ENCODE measurements around the gene CHCHD2.
"Not testable (repeated sequence)": the region's sequence is repeated elsewhere in the genome, so short reads cannot be mapped to it uniquely, and the experiment has no call there.

The CHCHD2 gene

DNA sequence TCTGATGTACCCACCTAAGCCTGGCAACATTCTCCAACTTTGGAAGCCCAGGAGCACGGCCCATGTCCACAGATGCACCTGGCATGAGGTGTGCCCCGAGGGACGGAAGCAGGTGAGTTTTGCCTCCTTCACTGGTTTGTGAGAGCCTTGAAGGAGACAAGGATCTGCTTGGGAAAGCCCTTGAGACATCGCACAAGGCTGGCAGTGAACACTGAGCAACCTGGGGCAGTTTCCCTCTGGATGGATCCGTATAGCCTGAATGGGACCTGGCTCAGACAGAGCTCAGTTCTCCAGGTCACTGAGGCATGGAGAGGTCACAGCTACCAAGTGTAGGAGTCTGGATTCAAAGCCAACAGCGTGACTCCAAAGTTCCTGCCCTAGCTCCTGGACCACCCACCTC, 18.7 kb upstream of the CHCHD2 start:
- no peaks in the 10 kb centered on the region for H3K9me2 ChIP-seq (replicated peaks; ENCODE audit: control insufficient read depth, low read length)
- no peaks in the 10 kb centered on the region for H3K79me2 ChIP-seq (ENCODE audit: control insufficient read depth, low read length)
- H3K36me3 ChIP-seq (ENCODE audit: control insufficient read depth, low read length), result no peaks in the 10 kb centered on the region
- no peaks in the 10 kb centered on the region for H3K27me3 ChIP-seq (ENCODE audit: control insufficient read depth, low read length)
- H3K27ac ChIP-seq (ENCODE audit: low read depth, low read length), result no peak overlapping the region
- no peaks in the 10 kb centered on the region for H4K20me1 ChIP-seq (ENCODE audit: control insufficient read depth, insufficient read depth, low read depth, low read length)
- TF ChIP-seq, protein P1, sequence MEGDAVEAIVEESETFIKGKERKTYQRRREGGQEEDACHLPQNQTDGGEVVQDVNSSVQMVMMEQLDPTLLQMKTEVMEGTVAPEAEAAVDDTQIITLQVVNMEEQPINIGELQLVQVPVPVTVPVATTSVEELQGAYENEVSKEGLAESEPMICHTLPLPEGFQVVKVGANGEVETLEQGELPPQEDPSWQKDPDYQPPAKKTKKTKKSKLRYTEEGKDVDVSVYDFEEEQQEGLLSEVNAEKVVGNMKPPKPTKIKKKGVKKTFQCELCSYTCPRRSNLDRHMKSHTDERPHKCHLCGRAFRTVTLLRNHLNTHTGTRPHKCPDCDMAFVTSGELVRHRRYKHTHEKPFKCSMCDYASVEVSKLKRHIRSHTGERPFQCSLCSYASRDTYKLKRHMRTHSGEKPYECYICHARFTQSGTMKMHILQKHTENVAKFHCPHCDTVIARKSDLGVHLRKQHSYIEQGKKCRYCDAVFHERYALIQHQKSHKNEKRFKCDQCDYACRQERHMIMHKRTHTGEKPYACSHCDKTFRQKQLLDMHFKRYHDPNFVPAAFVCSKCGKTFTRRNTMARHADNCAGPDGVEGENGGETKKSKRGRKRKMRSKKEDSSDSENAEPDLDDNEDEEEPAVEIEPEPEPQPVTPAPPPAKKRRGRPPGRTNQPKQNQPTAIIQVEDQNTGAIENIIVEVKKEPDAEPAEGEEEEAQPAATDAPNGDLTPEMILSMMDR (IDR thresholded peaks at IDR 0.05; ENCODE audit: low read depth, low read length, poor library complexity, severe bottlenecking), result no peak
- no peak for TF ChIP-seq EZH2phosphoT487 (IDR thresholded peaks at IDR 0.05; ENCODE audit: borderline replicate concordance, low read length)
- no peak overlapping the region for H3K4me3 ChIP-seq (ENCODE audit: low read length)
- no peaks in the 10 kb centered on the region for H3K9me3 ChIP-seq (ENCODE audit: control insufficient read depth, insufficient read depth, low read length)
- H3F3A ChIP-seq (ENCODE audit: control insufficient read depth, insufficient read depth), result no peaks in the 10 kb centered on the region
- no peaks in the 10 kb centered on the region for H3K4me1 ChIP-seq (ENCODE audit: control insufficient read depth, low read length)
- no peak overlapping the region for H3K4me2 ChIP-seq (ENCODE audit: low read length)

DNA sequence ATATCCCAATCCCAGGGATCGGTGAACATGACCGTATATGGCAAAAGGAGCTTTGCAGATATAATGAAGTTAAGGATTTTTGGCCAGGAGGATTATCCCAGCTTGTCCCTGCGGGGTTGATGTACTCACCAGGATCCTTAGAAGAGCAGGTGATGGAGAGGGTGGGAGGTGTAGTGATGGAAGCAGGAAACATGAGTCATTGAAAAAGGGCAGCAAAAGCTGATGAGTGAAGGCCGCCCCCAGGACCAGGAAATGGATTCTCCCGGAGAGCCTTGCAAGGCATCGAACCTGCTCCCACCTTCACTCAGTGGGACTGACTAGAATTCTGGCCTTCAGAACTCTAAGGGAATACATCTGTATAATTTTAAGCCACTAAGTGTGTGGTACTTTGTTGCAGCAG, 15.2 kb upstream of the CHCHD2 start:
- Histone ChIP-seq H3K27ac (ENCODE audit: low read depth, low read length) (no peak overlapping the region), H3K4me2 (ENCODE audit: low read length) (no peak overlapping the region), H3K9me3 (ENCODE audit: control insufficient read depth, insufficient read depth, low read length) (no peaks in the 10 kb centered on the region), H3K9me2 (replicated peaks; ENCODE audit: control insufficient read depth, low read length) (no peaks in the 10 kb centered on the region), H3K4me1 (ENCODE audit: control insufficient read depth, low read length) (no peaks in the 10 kb centered on the region), H3K27me3 (ENCODE audit: control insufficient read depth, low read length) (no peaks in the 10 kb centered on the region), H3F3A (ENCODE audit: control insufficient read depth, insufficient read depth) (no peaks in the 10 kb centered on the region), H3K4me3 (ENCODE audit: low read length) (no peak overlapping the region), H4K20me1 (ENCODE audit: control insufficient read depth, insufficient read depth, low read depth, low read length) (no peaks in the 10 kb centered on the region), H3K79me2 (ENCODE audit: control insufficient read depth, low read length) (no peaks in the 10 kb centered on the region), H3K36me3 (ENCODE audit: control insufficient read depth, low read length) (no peaks in the 10 kb centered on the region)
- TF ChIP-seq, protein P1 (IDR thresholded peaks at IDR 0.05; ENCODE audit: low read depth, low read length, poor library complexity, severe bottlenecking), result no peak
- no peak for TF ChIP-seq EZH2phosphoT487 (IDR thresholded peaks at IDR 0.05; ENCODE audit: borderline replicate concordance, low read length)

DNA sequence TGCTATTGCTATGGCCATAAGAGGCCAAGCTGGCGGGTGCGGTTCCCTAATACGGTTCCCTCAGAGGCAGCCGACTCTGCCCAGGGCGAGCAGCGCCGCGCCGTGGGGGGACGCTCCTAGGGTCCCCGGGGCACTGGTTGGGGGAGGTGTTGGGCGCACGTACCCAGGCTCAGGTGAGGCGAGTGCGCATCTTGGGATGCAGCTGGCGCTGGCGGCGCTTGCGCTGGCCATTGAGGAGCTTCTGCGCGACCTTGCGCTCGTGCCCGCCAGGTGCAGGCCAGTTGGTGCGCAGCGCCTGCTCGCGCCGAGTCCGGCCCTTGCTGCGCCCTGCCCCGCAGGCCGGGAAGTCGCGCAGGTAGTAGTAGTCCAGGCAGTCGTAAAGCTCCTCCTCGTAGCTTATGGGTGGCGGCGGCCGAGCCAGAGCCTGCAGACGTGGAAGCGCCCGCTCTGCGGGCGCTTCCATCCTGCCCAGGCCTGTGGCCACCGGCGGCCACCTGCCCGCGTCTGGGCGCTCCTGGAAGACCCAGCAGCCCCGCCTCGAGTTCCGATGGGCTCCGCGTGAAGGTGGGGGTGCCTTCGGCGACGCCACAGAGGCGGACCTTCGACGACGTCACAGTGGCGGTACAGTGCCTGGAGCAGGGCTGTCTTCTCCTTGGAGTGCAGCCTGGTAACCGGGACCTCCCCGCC, 9.7 kb upstream of the CHCHD2 start, which contains the start of gene NUPR2:
Gene NUPR2 (minus strand): TSS at position 566 of the 687 bp plus-strand sequence. CDS start 103 bp downstream, at position 463.
- H3K27ac ChIP-seq (ENCODE audit: low read depth, low read length), result no peak within 1 kb of the TSS
- no peaks in the 10 kb centered on the region for H3F3A ChIP-seq (ENCODE audit: control insufficient read depth, insufficient read depth)
- no peaks in the 10 kb centered on the region for H4K20me1 ChIP-seq (ENCODE audit: control insufficient read depth, insufficient read depth, low read depth, low read length)
- TF ChIP-seq, protein P1 (IDR thresholded peaks at IDR 0.05; ENCODE audit: low read depth, low read length, poor library complexity, severe bottlenecking), result no peak
- no peak for TF ChIP-seq EZH2phosphoT487 (IDR thresholded peaks at IDR 0.05; ENCODE audit: borderline replicate concordance, low read length)
- no peaks in the 10 kb centered on the region; the same call in 1 of the 2 replicates for H3K4me1 ChIP-seq (ENCODE audit: control insufficient read depth, low read length)
- H3K9me3 ChIP-seq (ENCODE audit: control insufficient read depth, insufficient read depth, low read length), result no peaks in the 10 kb centered on the region
- no peaks in the 10 kb centered on the region for H3K9me2 ChIP-seq (replicated peaks; ENCODE audit: control insufficient read depth, low read length)
- H3K4me2 ChIP-seq (ENCODE audit: low read length), result no peak within 1 kb of the TSS
- no peak within 1 kb of the TSS for H3K4me3 ChIP-seq (ENCODE audit: low read length)
- H3K36me3 ChIP-seq (ENCODE audit: control insufficient read depth, low read length), result no peaks in the 10 kb centered on the region
- no peaks in the 10 kb centered on the region for H3K79me2 ChIP-seq (ENCODE audit: control insufficient read depth, low read length)
- no peaks in the 10 kb centered on the region for H3K27me3 ChIP-seq (ENCODE audit: control insufficient read depth, low read length)

DNA sequence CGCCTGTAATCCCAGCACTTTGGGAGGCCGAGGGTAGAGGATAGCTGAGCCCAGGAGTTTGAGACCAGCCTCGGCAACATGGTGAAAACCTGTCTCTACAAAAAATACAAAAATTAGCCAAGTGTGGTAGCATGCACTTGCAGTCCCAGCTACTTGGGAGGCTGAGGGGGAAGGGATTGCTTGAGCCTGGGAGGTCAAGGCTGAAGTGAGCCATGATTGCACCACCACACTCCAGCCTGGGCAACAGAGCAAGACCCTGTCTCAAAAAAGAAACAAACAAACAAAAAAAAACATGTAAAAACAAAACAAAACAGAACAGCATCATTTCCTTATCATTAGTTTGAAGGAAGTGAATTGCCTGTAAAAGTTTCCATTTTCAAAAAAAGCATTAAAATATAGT, 6.0 kb upstream of the CHCHD2 start:
- H3K36me3 ChIP-seq (ENCODE audit: control insufficient read depth, low read length); H3K9me3 ChIP-seq (ENCODE audit: control insufficient read depth, insufficient read depth, low read length); H3K9me2 ChIP-seq (replicated peaks; ENCODE audit: control insufficient read depth, low read length); H3K4me2 ChIP-seq (ENCODE audit: low read length); H3K79me2 ChIP-seq (ENCODE audit: control insufficient read depth, low read length); H4K20me1 ChIP-seq (ENCODE audit: control insufficient read depth, insufficient read depth, low read depth, low read length); H3K27me3 ChIP-seq (ENCODE audit: control insufficient read depth, low read length); H3K27ac ChIP-seq (ENCODE audit: low read depth, low read length); H3K4me3 ChIP-seq (ENCODE audit: low read length); H3F3A ChIP-seq (ENCODE audit: control insufficient read depth, insufficient read depth): not testable (repeated sequence)
- peaks cover 11% of the 10 kb centered on the region for H3K4me1 ChIP-seq (ENCODE audit: control insufficient read depth, low read length)

Data from DOHH2 (cell line).